Measurements from ENCODE around the gene MT1HL1. TPM values are rescaled to one million over a fixed set of nuclear protein-coding genes. Genes with fewer than 3 reads are reported as not detected.

Gene MT1HL1
- total and polyA plus RNA-seq, 2 donors (not counting 1 experiment from before 2014, with no cell fraction given), result not detected

GRCh38 chr1:237012361-237012760 is 8.1 kb upstream of the MT1HL1 start:
- Histone ChIP-seq H2AFZ (ENCODE audit: insufficient read depth, low read depth, low read length, poor library complexity, severe bottlenecking) (no peak overlapping the region), H3K4me3 (ENCODE audit: control extremely low read depth in 1 of 5, extremely low read depth in 1 of 5, insufficient read depth in 1 of 5, low read depth in 2 of 5, low read length in 4 of 5) (no peak overlapping the region), H4K20me1 (ENCODE audit: control insufficient read depth, insufficient read depth, low read length, poor library complexity, severe bottlenecking) (no peaks in the 10 kb centered on the region), H3K4me1 (ENCODE audit: control insufficient read depth in 2 of 2, insufficient read depth in 2 of 2, low read length in 2 of 2) (no peaks in the 10 kb centered on the region), H3K27me3 (replicated peaks in 1 of 4; ENCODE audit: control extremely low read depth in 1 of 4, control insufficient read depth in 3 of 4, insufficient read depth in 4 of 4, low read length in 3 of 4) (no peaks in the 10 kb centered on the region), H3K36me3 (replicated peaks in 1 of 2; ENCODE audit: control extremely low read depth in 1 of 2, control insufficient read depth in 1 of 2, extremely low read depth in 1 of 2, insufficient read depth in 2 of 2, low read length in 1 of 2) (no peaks in the 10 kb centered on the region), H3K27ac (ENCODE audit: low read length in 2 of 2) (no peak overlapping the region), H3K9ac (ENCODE audit: low read length) (no peak overlapping the region), H3K79me2 (ENCODE audit: control insufficient read depth, insufficient read depth, low read length) (no peaks in the 10 kb centered on the region), H3K9me3 (ENCODE audit: control extremely low read depth in 1 of 3, control insufficient read depth in 2 of 3, insufficient read depth in 1 of 3, low read length in 2 of 3) (no peaks in the 10 kb centered on the region), H3K4me2 (replicated peaks; ENCODE audit: low read depth, low read length, poor library complexity, severe bottlenecking) (no peak overlapping the region)
- H3K27ac Mint-ChIP-seq, result no peak overlapping the region
- DNase-seq, result no peak
- WGBS (ENCODE audit: insufficient coverage), result 100% methylated on average over 2 of the region's 5 CpGs
- no peak overlapping the region for H3K4me3 Mint-ChIP-seq
- H3K9me3 Mint-ChIP-seq (ENCODE audit: insufficient read depth), result no peaks in the 10 kb centered on the region
- ChIA-PET POLR2A (no interaction called here), CTCF (no interaction called here)
- no peaks in the 10 kb centered on the region for H3K4me1 Mint-ChIP-seq
- no peak for ATAC-seq (ENCODE audit: low read depth)
- TF ChIP-seq CTCF (IDR thresholded peaks at IDR 0.05), result no peak
- TF ChIP-seq EZH2 (IDR thresholded peaks at IDR 0.05; ENCODE audit: borderline replicate concordance, insufficient read depth, low read depth, low read length, poor library complexity, severe bottlenecking), result no peak
- no peaks in the 10 kb centered on the region for H3K27me3 Mint-ChIP-seq
- intact Hi-C loops (cut with micrococcal nuclease), result no loop called here

- H3K9me3 Mint-ChIP-seq (ENCODE audit: insufficient read depth), result no peaks in the 10 kb centered on the region
- no peak overlapping the region for H3K4me2 ChIP-seq (replicated peaks; ENCODE audit: low read depth, low read length, poor library complexity, severe bottlenecking)
- no CpG with 5 or more reads among the region's 3 CpGs for WGBS (ENCODE audit: insufficient coverage)
- ChIA-PET POLR2A (no interaction called here), CTCF (no interaction called here)
- no peak for ATAC-seq (ENCODE audit: low read depth)
- no peaks in the 10 kb centered on the region for H3K36me3 ChIP-seq (replicated peaks in 1 of 2; ENCODE audit: control extremely low read depth in 1 of 2, control insufficient read depth in 1 of 2, extremely low read depth in 1 of 2, insufficient read depth in 2 of 2, low read length in 1 of 2)
- no peak overlapping the region for H3K9ac ChIP-seq (ENCODE audit: low read length)
- H2AFZ ChIP-seq (ENCODE audit: insufficient read depth, low read depth, low read length, poor library complexity, severe bottlenecking), result no peak overlapping the region
- DNase-seq, result no peak
- H3K27me3 ChIP-seq (replicated peaks in 1 of 4; ENCODE audit: control extremely low read depth in 1 of 4, control insufficient read depth in 3 of 4, insufficient read depth in 4 of 4, low read length in 3 of 4), result no peaks in the 10 kb centered on the region
- H3K4me3 Mint-ChIP-seq, result no peak overlapping the region
- no peaks in the 10 kb centered on the region for H4K20me1 ChIP-seq (ENCODE audit: control insufficient read depth, insufficient read depth, low read length, poor library complexity, severe bottlenecking)
- no peaks in the 10 kb centered on the region for H3K27me3 Mint-ChIP-seq
- H3K4me1 ChIP-seq (ENCODE audit: control insufficient read depth in 2 of 2, insufficient read depth in 2 of 2, low read length in 2 of 2), result no peaks in the 10 kb centered on the region
- no peaks in the 10 kb centered on the region for H3K79me2 ChIP-seq (ENCODE audit: control insufficient read depth, insufficient read depth, low read length)
- TF ChIP-seq EZH2 (IDR thresholded peaks at IDR 0.05; ENCODE audit: borderline replicate concordance, insufficient read depth, low read depth, low read length, poor library complexity, severe bottlenecking) (no peak), CTCF (IDR thresholded peaks at IDR 0.05) (no peak)
- H3K9me3 ChIP-seq (ENCODE audit: control extremely low read depth in 1 of 3, control insufficient read depth in 2 of 3, insufficient read depth in 1 of 3, low read length in 2 of 3), result no peaks in the 10 kb centered on the region
- no peak overlapping the region for H3K27ac Mint-ChIP-seq
- H3K27ac ChIP-seq (ENCODE audit: low read length in 2 of 2), result no peak overlapping the region
- H3K4me3 ChIP-seq (ENCODE audit: control extremely low read depth in 1 of 5, extremely low read depth in 1 of 5, insufficient read depth in 1 of 5, low read depth in 2 of 5, low read length in 4 of 5), result no peak overlapping the region
- intact Hi-C loops (cut with micrococcal nuclease), result no loop called here
- H3K4me1 Mint-ChIP-seq, result no peaks in the 10 kb centered on the region
Observed at GRCh38 chr1:237011432-237011831, 7.2 kb upstream of the MT1HL1 start.

Measured in B cell (primary cell).